H1 (cell line): Measurements from ENCODE around the gene SAT1.

Experiments used
- BRCA1 ChIP-seq: IDR thresholded peaks from 2 replicates; pipeline ENCODE4 v1.6.1; 2012; ENCODE audit warnings: low read depth, low read length, improper control_type of control experiment
- CTCF ChIP-seq, 3 experiments: IDR thresholded peaks; 1 replicate in 2 of 3; 2 replicates in 1 of 3; pipeline versions ENCODE4 v1.5.1 to v1.6.1; 2011; ENCODE audit warnings: low read length in 3 of 3, mild to moderate bottlenecking in 3 of 3, inconsistent platforms in 2 of 3, low read depth in 1 of 3, moderate library complexity in 1 of 3; ENCODE audit not compliant: insufficient read depth in 1 of 3; ENCODE audit errors: control extremely low read depth in 1 of 3
- EP300 ChIP-seq, 2 experiments: IDR thresholded peaks; 1 replicate in 1 of 2; 2 replicates in 1 of 2; pipeline ENCODE4 v1.6.1; 2011 to 2012; ENCODE audit warnings: low read depth in 2 of 2, low read length in 2 of 2, mild to moderate bottlenecking in 2 of 2, borderline replicate concordance in 1 of 2, inconsistent platforms in 1 of 2, moderate library complexity in 1 of 2
- GTF2F1 ChIP-seq: IDR thresholded peaks from 2 replicates; pipeline ENCODE4 v1.6.1; 2012; ENCODE audit warnings: low read depth, low read length, improper control_type of control experiment, borderline replicate concordance

DNA sequence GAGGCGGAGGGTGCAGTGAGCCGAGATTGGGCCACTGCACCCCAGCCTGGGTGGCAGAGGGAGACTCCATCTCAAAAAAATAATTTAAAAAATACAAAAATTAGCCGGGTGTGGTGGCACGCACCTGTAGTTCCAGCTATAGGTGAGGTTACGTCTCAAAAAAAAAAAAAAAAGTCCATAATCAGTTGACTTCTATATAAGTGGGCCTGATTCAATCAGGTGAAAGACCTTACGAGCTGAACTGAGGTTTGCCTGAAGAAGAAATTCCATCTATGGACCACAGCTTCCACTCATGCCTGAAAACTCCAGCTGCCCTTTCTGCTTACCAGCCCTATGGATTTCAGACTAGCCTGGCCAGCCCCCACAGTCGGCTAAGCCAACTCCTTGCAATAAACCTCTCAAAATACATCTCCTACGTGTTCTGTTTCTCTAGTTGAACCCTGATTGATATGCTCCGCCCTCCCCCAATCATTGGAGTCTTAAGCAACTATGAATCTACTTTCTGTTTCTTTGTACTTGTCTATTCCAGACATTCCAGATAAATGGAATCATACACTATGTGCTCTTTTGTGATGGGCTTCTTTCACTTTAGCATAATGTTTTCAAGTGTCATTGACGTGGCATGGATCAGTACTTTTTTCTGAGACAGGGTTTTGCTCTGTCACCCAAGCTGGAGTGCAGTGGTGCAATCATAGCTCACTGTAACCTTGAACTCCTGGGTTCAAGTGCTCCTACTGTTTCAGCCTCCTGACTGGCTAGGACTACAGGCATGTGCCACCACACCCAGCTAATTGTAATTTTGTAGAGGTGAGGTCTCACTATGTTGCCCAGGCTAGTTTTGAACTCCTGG is 36.6 kb downstream of the SAT1 start:
- TF ChIP-seq CTCF (IDR thresholded peaks at IDR 0.05; ENCODE audit: control extremely low read depth in 1 of 3, insufficient read depth in 1 of 3, low read depth in 1 of 3, low read length in 3 of 3) (no peak), EP300 (IDR thresholded peaks at IDR 0.05; ENCODE audit: borderline replicate concordance in 1 of 2, low read depth in 2 of 2, low read length in 2 of 2) (no peak), BRCA1 (no peak), GTF2F1 (no peak)
